ENCODE measurements around the gene OSBPL5.
A peak's percentile ranks its signal among the peaks of the same experiment; 100 is the strongest.

Gene OSBPL5

DNA sequence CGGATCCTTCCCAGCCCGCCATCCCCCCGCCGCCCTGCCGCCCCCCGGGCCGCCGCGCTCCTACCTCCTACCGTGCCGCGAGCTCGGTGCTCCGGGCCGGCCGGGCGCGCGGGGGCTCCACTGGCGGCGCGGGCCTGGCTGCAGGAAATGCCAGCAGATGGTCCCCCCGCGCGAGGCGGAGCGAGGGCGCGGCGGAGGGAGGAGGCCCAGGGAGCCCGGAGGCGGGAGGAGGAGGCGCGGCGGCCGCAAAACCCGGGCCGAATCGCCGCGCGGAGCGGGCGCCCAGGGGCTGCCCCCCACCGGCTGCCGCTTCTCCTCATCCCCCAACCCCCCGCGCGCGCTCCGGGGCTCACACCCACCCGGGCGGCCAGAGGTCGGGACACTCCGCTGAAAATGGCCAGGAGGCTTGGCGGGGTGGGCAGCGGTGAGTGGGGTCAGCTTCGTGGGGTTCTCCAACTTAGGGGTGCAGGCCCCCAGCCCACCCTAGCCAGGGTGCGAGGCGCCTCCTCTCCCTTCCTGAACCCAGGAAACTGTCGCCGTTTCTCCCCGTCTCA lies at the start of gene OSBPL5 (continued):
- TF ChIP-seq, protein P1, sequence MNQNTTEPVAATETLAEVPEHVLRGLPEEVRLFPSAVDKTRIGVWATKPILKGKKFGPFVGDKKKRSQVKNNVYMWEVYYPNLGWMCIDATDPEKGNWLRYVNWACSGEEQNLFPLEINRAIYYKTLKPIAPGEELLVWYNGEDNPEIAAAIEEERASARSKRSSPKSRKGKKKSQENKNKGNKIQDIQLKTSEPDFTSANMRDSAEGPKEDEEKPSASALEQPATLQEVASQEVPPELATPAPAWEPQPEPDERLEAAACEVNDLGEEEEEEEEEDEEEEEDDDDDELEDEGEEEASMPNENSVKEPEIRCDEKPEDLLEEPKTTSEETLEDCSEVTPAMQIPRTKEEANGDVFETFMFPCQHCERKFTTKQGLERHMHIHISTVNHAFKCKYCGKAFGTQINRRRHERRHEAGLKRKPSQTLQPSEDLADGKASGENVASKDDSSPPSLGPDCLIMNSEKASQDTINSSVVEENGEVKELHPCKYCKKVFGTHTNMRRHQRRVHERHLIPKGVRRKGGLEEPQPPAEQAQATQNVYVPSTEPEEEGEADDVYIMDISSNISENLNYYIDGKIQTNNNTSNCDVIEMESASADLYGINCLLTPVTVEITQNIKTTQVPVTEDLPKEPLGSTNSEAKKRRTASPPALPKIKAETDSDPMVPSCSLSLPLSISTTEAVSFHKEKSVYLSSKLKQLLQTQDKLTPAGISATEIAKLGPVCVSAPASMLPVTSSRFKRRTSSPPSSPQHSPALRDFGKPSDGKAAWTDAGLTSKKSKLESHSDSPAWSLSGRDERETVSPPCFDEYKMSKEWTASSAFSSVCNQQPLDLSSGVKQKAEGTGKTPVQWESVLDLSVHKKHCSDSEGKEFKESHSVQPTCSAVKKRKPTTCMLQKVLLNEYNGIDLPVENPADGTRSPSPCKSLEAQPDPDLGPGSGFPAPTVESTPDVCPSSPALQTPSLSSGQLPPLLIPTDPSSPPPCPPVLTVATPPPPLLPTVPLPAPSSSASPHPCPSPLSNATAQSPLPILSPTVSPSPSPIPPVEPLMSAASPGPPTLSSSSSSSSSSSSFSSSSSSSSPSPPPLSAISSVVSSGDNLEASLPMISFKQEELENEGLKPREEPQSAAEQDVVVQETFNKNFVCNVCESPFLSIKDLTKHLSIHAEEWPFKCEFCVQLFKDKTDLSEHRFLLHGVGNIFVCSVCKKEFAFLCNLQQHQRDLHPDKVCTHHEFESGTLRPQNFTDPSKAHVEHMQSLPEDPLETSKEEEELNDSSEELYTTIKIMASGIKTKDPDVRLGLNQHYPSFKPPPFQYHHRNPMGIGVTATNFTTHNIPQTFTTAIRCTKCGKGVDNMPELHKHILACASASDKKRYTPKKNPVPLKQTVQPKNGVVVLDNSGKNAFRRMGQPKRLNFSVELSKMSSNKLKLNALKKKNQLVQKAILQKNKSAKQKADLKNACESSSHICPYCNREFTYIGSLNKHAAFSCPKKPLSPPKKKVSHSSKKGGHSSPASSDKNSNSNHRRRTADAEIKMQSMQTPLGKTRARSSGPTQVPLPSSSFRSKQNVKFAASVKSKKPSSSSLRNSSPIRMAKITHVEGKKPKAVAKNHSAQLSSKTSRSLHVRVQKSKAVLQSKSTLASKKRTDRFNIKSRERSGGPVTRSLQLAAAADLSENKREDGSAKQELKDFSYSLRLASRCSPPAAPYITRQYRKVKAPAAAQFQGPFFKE (tag by site-specific recombination; IDR thresholded peaks at IDR 0.05; ENCODE audit: borderline replicate concordance): no peak
- TF ChIP-seq ZNF837 (tag by site-specific recombination; IDR thresholded peaks at IDR 0.05): no peak
- TF ChIP-seq ZNF416 (tag by site-specific recombination; IDR thresholded peaks at IDR 0.05): no peak
- TF ChIP-seq, protein P2, sequence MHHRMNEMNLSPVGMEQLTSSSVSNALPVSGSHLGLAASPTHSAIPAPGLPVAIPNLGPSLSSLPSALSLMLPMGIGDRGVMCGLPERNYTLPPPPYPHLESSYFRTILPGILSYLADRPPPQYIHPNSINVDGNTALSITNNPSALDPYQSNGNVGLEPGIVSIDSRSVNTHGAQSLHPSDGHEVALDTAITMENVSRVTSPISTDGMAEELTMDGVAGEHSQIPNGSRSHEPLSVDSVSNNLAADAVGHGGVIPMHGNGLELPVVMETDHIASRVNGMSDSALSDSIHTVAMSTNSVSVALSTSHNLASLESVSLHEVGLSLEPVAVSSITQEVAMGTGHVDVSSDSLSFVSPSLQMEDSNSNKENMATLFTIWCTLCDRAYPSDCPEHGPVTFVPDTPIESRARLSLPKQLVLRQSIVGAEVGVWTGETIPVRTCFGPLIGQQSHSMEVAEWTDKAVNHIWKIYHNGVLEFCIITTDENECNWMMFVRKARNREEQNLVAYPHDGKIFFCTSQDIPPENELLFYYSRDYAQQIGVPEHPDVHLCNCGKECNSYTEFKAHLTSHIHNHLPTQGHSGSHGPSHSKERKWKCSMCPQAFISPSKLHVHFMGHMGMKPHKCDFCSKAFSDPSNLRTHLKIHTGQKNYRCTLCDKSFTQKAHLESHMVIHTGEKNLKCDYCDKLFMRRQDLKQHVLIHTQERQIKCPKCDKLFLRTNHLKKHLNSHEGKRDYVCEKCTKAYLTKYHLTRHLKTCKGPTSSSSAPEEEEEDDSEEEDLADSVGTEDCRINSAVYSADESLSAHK (tag by site-specific recombination; IDR thresholded peaks at IDR 0.05): no peak
- TF ChIP-seq GLIS1 (tag by site-specific recombination; IDR thresholded peaks at IDR 0.05): peak; percentile 57
- no peak for TF ChIP-seq ZNF433 (tag by site-specific recombination; IDR thresholded peaks at IDR 0.05; ENCODE audit: low read depth)
- TF ChIP-seq EGR2 (tag by site-specific recombination; IDR thresholded peaks at IDR 0.05; ENCODE audit: low read depth): 0 out of 2 replicates have a peak, but pooled peaks have one; percentile 9
- TF ChIP-seq, protein P3, sequence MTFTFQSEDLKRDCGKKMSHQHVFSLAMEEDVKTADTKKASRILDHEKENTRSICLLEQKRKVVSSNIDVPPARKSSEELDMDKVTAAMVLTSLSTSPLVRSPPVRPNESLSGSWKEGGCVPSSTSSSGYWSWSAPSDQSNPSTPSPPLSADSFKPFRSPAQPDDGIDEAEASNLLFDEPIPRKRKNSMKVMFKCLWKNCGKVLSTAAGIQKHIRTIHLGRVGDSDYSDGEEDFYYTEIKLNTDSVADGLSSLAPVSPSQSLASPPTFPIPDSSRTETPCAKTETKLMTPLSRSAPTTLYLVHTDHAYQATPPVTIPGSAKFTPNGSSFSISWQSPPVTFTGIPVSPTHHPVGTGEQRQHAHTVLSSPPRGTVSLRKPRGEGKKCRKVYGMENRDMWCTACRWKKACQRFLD (tag by site-specific recombination; IDR thresholded peaks at IDR 0.05): no peak
- TF ChIP-seq, protein P4, sequence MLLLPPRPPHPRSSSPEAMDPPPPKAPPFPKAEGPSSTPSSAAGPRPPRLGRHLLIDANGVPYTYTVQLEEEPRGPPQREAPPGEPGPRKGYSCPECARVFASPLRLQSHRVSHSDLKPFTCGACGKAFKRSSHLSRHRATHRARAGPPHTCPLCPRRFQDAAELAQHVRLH (tag by site-specific recombination; IDR thresholded peaks at IDR 0.05): no peak
- TF ChIP-seq ZBTB7A (tag by site-specific recombination; IDR thresholded peaks at IDR 0.05; ENCODE audit: low read depth): no peak
- no peak for TF ChIP-seq ZNF16 (tag by site-specific recombination; IDR thresholded peaks at IDR 0.05; ENCODE audit: low read depth)
- TF ChIP-seq ZNF354C (tag by site-specific recombination; IDR thresholded peaks at IDR 0.05; ENCODE audit: borderline replicate concordance, low read depth): no peak
- TF ChIP-seq, protein P5, sequence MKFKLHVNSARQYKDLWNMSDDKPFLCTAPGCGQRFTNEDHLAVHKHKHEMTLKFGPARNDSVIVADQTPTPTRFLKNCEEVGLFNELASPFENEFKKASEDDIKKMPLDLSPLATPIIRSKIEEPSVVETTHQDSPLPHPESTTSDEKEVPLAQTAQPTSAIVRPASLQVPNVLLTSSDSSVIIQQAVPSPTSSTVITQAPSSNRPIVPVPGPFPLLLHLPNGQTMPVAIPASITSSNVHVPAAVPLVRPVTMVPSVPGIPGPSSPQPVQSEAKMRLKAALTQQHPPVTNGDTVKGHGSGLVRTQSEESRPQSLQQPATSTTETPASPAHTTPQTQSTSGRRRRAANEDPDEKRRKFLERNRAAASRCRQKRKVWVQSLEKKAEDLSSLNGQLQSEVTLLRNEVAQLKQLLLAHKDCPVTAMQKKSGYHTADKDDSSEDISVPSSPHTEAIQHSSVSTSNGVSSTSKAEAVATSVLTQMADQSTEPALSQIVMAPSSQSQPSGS (tag by site-specific recombination; IDR thresholded peaks at IDR 0.05; ENCODE audit: low read depth): no peak
- TF ChIP-seq ZNF404 (tag by site-specific recombination; IDR thresholded peaks at IDR 0.05): no peak
- no peak for TF ChIP-seq ZNF544 (tag by site-specific recombination; IDR thresholded peaks at IDR 0.05)
- TF ChIP-seq ZNF174 (tag by site-specific recombination; IDR thresholded peaks at IDR 0.05): no peak
- no peak for TF ChIP-seq ZNF426 (tag by site-specific recombination; IDR thresholded peaks at IDR 0.05)
- no peak for TF ChIP-seq ZNF549 (tag by site-specific recombination; IDR thresholded peaks at IDR 0.05)
- TF ChIP-seq ZNF548 (tag by site-specific recombination; IDR thresholded peaks at IDR 0.05): no peak
- TF ChIP-seq ZNF621 (tag by site-specific recombination; IDR thresholded peaks at IDR 0.05): no peak
- TF ChIP-seq, protein P6, sequence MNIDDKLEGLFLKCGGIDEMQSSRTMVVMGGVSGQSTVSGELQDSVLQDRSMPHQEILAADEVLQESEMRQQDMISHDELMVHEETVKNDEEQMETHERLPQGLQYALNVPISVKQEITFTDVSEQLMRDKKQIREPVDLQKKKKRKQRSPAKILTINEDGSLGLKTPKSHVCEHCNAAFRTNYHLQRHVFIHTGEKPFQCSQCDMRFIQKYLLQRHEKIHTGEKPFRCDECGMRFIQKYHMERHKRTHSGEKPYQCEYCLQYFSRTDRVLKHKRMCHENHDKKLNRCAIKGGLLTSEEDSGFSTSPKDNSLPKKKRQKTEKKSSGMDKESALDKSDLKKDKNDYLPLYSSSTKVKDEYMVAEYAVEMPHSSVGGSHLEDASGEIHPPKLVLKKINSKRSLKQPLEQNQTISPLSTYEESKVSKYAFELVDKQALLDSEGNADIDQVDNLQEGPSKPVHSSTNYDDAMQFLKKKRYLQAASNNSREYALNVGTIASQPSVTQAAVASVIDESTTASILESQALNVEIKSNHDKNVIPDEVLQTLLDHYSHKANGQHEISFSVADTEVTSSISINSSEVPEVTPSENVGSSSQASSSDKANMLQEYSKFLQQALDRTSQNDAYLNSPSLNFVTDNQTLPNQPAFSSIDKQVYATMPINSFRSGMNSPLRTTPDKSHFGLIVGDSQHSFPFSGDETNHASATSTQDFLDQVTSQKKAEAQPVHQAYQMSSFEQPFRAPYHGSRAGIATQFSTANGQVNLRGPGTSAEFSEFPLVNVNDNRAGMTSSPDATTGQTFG (tag by site-specific recombination; IDR thresholded peaks at IDR 0.05; ENCODE audit: borderline replicate concordance): no peak
- peak; percentile 57; the same call in 1 of the 2 replicates for TF ChIP-seq GLIS2 (tag by site-specific recombination; IDR thresholded peaks at IDR 0.05)
- TF ChIP-seq ZNF561 (tag by site-specific recombination; IDR thresholded peaks at IDR 0.05; ENCODE audit: borderline replicate concordance): 0 out of 2 replicates have a peak, but pooled peaks have one; percentile 33
- no peak for TF ChIP-seq ZNF654 (tag by site-specific recombination; IDR thresholded peaks at IDR 0.05; ENCODE audit: low read depth)

Measured in HEK293 (cell line).